GM23338 (cell line): Measurements from ENCODE around the gene JPH4. TPM values are rescaled to one million over a fixed set of nuclear protein-coding genes. Genes with fewer than 3 reads are reported as not detected.

Experiments used
- ATAC-seq: fragments of 200-7000 bp; cut with Tn5 transposase; 3 replicates; pipeline ENCODE4 v1.9.1; 2020
- DNase-seq: peaks from one replicate; pipeline ENCODE4 v3.0.0-alpha.2; 2015; ENCODE audit warnings: low spot score
- H2AFZ ChIP-seq: fragments of 200-600 bp; sonication (generic); 2 replicates; pipeline ENCODE4 v1.8.0; 2016; ENCODE audit warnings: antibody characterized with exemption, mild to moderate bottlenecking, moderate library complexity
- H3F3A ChIP-seq: fragments of 200-600 bp; sonication (generic); replicated peaks from 2 replicates; pipeline ENCODE4 v1.8.0; 2017; ENCODE audit warnings: antibody characterized with exemption, mixed run types, low read depth
- H3K27ac ChIP-seq: fragments of 200-600 bp; sonication (generic); 2 replicates; pipeline ENCODE4 v1.6.1; 2016; ENCODE audit warnings: low read depth
- H3K27me3 ChIP-seq: fragments of 200-600 bp; sonication (generic); 2 replicates; pipeline ENCODE4 v1.8.0; 2016; ENCODE audit warnings: mild to moderate bottlenecking, mixed run types, moderate library complexity; ENCODE audit not compliant: insufficient read depth
- H3K36me3 ChIP-seq: fragments of 200-600 bp; sonication (generic); 2 replicates; pipeline ENCODE4 v1.8.0; 2016; ENCODE audit warnings: mild to moderate bottlenecking; ENCODE audit not compliant: insufficient read depth
- H3K4me1 ChIP-seq: fragments of 200-600 bp; sonication (generic); 2 replicates; pipeline ENCODE4 v1.8.0; 2016; ENCODE audit warnings: mild to moderate bottlenecking, moderate library complexity; ENCODE audit not compliant: insufficient read depth
- H3K4me2 ChIP-seq: fragments of 200-600 bp; sonication (generic); 2 replicates; pipeline ENCODE4 v1.7.1; 2017; ENCODE audit warnings: mixed run types
- H3K4me3 ChIP-seq: fragments of 200-600 bp; sonication (generic); 2 replicates; pipeline ENCODE4 v1.6.1; 2016; ENCODE audit warnings: mixed run types
- H3K79me2 ChIP-seq: fragments of 200-600 bp; sonication (generic); replicated peaks from 2 replicates; pipeline ENCODE4 v1.8.0; 2017; ENCODE audit warnings: mild to moderate bottlenecking; ENCODE audit not compliant: insufficient read depth
- H3K9me2 ChIP-seq: fragments of 200-600 bp; sonication (generic); 2 replicates; pipeline ENCODE4 v1.8.0; 2017; ENCODE audit not compliant: insufficient read depth
- H4K20me1 ChIP-seq: fragments of 200-600 bp; sonication (generic); replicated peaks from 2 replicates; pipeline ENCODE4 v1.8.0; 2017; ENCODE audit warnings: mild to moderate bottlenecking; ENCODE audit not compliant: insufficient read depth
- H3K27ac Mint-ChIP-seq: 2 replicates; pipeline ENCODE4 v1.8.0; 2020; ENCODE audit warnings: inconsistent platforms, mild to moderate bottlenecking, moderate library complexity, mixed read lengths
- H3K27me3 Mint-ChIP-seq: 3 replicates; pipeline ENCODE4 v1.8.0; 2022; ENCODE audit warnings: low read depth, mild to moderate bottlenecking, moderate library complexity, mixed read lengths, inconsistent platforms; ENCODE audit not compliant: insufficient read depth, poor library complexity
- H3K36me3 Mint-ChIP-seq: 3 replicates; pipeline ENCODE4 v1.8.0; 2021; ENCODE audit warnings: low read depth, mild to moderate bottlenecking, inconsistent platforms, moderate library complexity, mixed read lengths
- H3K4me1 Mint-ChIP-seq: 3 replicates; pipeline ENCODE4 v1.8.0; 2020; ENCODE audit warnings: mild to moderate bottlenecking, inconsistent platforms, mixed read lengths
- H3K4me3 Mint-ChIP-seq: 3 replicates; pipeline ENCODE4 v1.8.0; 2021; ENCODE audit warnings: moderate library complexity, mild to moderate bottlenecking, inconsistent platforms, mixed read lengths
- H3K9me3 Mint-ChIP-seq: 3 replicates; pipeline ENCODE4 v1.8.0; 2020; ENCODE audit warnings: moderate library complexity, mild to moderate bottlenecking, inconsistent platforms, mixed read lengths
- CTCF ChIP-seq, 2 experiments: fragments of 200-600 bp in 1 of 2; sonication (generic) in 1 of 2; conservative IDR thresholded peaks; 2 replicates each; pipeline versions ENCODE4 v1.5.1 to v1.6.1; 2016 to 2017; ENCODE audit warnings: antibody characterized with exemption in 2 of 2, low read depth in 2 of 2, mild to moderate bottlenecking in 2 of 2, moderate library complexity in 1 of 2
- EZH2 ChIP-seq: fragments of 200-600 bp; sonication (generic); IDR thresholded peaks from one replicate; pipeline ENCODE4 v1.8.0; 2017; ENCODE audit warnings: antibody characterized with exemption, mild to moderate bottlenecking, low read depth; ENCODE audit not compliant: unreplicated experiment
- POLR2AphosphoS5 ChIP-seq: IDR thresholded peaks from 2 replicates; pipeline ENCODE4 v1.6.1; 2016; ENCODE audit warnings: antibody characterized with exemption, low read depth
- REST ChIP-seq: IDR thresholded peaks from one replicate; pipeline ENCODE4 v1.6.1; 2018; ENCODE audit warnings: antibody characterized with exemption; ENCODE audit not compliant: unreplicated experiment
- ZNF331 ChIP-seq: fragments of 250-450 bp; sonication (Bioruptor Pico); IDR thresholded peaks from 2 replicates; pipeline ENCODE4 v1.5.0; 2020; ENCODE audit warnings: low read depth, mild to moderate bottlenecking, moderate library complexity
- polyA plus RNA-seq: library from polyadenylated mRNA; unstranded; fragments of >200 nt; fragmentation: Nextera tagmentation; extraction: Ambion mirVana; gene quantifications from 2 replicates; pipeline ENCODE4 v1.2.1, GENCODE V29; 2016
- total RNA-seq: library from RNA; depleted of rRNA; stranded (reverse); fragments of >200 nt; shearing (Covaris generic); gene quantifications from 2 replicates; pipeline ENCODE4 v1.2.3, GENCODE V29; 2014

Gene JPH4
- total and polyA plus RNA-seq, 2 experiments from 2014 or later, result 11.0 to 29.9 TPM

GRCh38 chr14:23539248-23540140, 39.1 kb downstream of the JPH4 start:
- peaks cover 35% of the 10 kb centered on the region for H3K79me2 ChIP-seq
- H3K4me1 ChIP-seq, result peaks cover 56% of the 10 kb centered on the region
- H3K36me3 Mint-ChIP-seq, result peaks cover 43% of the 10 kb centered on the region
- H3K27ac ChIP-seq, result peak overlapping the region; percentile 100
- peak overlapping the region; percentile 85 for H3K4me3 Mint-ChIP-seq
- H3F3A ChIP-seq, result peaks cover 11% of the 10 kb centered on the region
- H3K9me3 Mint-ChIP-seq, result no peaks in the 10 kb centered on the region
- no peak overlapping the region for H2AFZ ChIP-seq
- H3K4me3 ChIP-seq, result peak overlapping the region; percentile 60
- no peaks in the 10 kb centered on the region for H3K9me2 ChIP-seq
- H3K27me3 ChIP-seq, result no peaks in the 10 kb centered on the region
- H3K4me1 Mint-ChIP-seq, result peaks cover 63% of the 10 kb centered on the region
- no peaks in the 10 kb centered on the region for H4K20me1 ChIP-seq
- peak; percentile 32 for ATAC-seq
- peak overlapping the region; percentile 90 for H3K4me2 ChIP-seq
- no peak for TF ChIP-seq ZNF331 (CRISPR knock-in tag)
- TF ChIP-seq CTCF (conservative IDR thresholded peaks at IDR 0.05; ENCODE audit: low read depth in 2 of 2), result peak; percentile 82 to 88
- TF ChIP-seq POLR2AphosphoS5, result 0 out of 2 replicates have a peak, but pooled peaks have one; percentile 15
- no peak for TF ChIP-seq EZH2
- peak; percentile 96 for DNase-seq
- peaks cover 6% of the 10 kb centered on the region; the same call in 1 of the 2 replicates for H3K36me3 ChIP-seq
- H3K27ac Mint-ChIP-seq, result peak overlapping the region; percentile 96
- peaks cover 22% of the 10 kb centered on the region for H3K27me3 Mint-ChIP-seq

GRCh38 chr14:23538785-23539184, 39.8 kb downstream of the JPH4 start:
- Mint-ChIP-seq H3K27me3 (peaks cover 22% of the 10 kb centered on the region), H3K36me3 (peaks cover 47% of the 10 kb centered on the region), H3K9me3 (no peaks in the 10 kb centered on the region), H3K27ac (peak overlapping the region; percentile 96), H3K4me3 (peak overlapping the region; percentile 85), H3K4me1 (peaks cover 62% of the 10 kb centered on the region)
- Histone ChIP-seq H3K27ac (peak overlapping the region; percentile 100), H3K4me3 (peak overlapping the region; percentile 60), H3K9me2 (no peaks in the 10 kb centered on the region), H3K4me1 (peaks cover 50% of the 10 kb centered on the region), H3K79me2 (peaks cover 31% of the 10 kb centered on the region), H3F3A (peaks cover 11% of the 10 kb centered on the region), H3K36me3 (peaks cover 6% of the 10 kb centered on the region; the same call in 1 of the 2 replicates), H4K20me1 (no peaks in the 10 kb centered on the region), H2AFZ (no peak overlapping the region), H3K27me3 (no peaks in the 10 kb centered on the region), H3K4me2 (peak overlapping the region; percentile 90)
- ATAC-seq (peak; percentile 31), DNase-seq (peak; percentile 79)
- TF ChIP-seq POLR2AphosphoS5 (peak; percentile 47; the same call in 1 of the 2 replicates), REST (no peak)
